Prostate gland (tissue), 2 donors: ENCODE measurements around the gene TBCK. TPM values are rescaled to one million over a fixed set of nuclear protein-coding genes. Genes with fewer than 3 reads are reported as not detected.

Experiments used
- DNase-seq: peaks from one replicate; pipeline ENCODE4 v3.0.0-alpha.2; 2019; ENCODE audit warnings: low spot score
- H3K27ac ChIP-seq, 2 donors: fragments of 200-600 bp; sonication (generic); 2 replicates each; pipeline ENCODE4 v1.5.1; 2017 to 2019
- H3K27me3 ChIP-seq: fragments of 200-600 bp; sonication (generic); replicated peaks from 2 replicates; pipeline ENCODE4 v1.5.1; 2019; ENCODE audit not compliant: insufficient read depth
- H3K36me3 ChIP-seq, 2 donors: fragments of 200-600 bp; sonication (generic); 1 replicate in 1 of 2; 2 replicates in 1 of 2; pipeline versions ENCODE4 v1.5.1 to v1.8.1; 2017 to 2019
- H3K4me1 ChIP-seq: fragments of 200-600 bp; sonication (generic); replicated peaks from 2 replicates; pipeline ENCODE4 v1.5.1; 2019
- H3K4me3 ChIP-seq, 2 donors: fragments of 200-600 bp; sonication (generic); 2 replicates each; pipeline ENCODE4 v1.5.1; 2017 to 2019
- H3K9me3 ChIP-seq: fragments of 200-600 bp; sonication (generic); 2 replicates; pipeline ENCODE4 v1.5.1; 2017
- CTCF ChIP-seq, 4 experiments: fragments of 200-600 bp in 2 of 4; fragments of 450-650 bp in 2 of 4; sonication (generic) in 2 of 4; IDR thresholded peaks; 1 replicate in 3 of 4; 2 replicates in 1 of 4; pipeline ENCODE4 v1.5.1; 2016 to 2019; ENCODE audit warnings: antibody characterized with exemption in 4 of 4, mild to moderate bottlenecking in 2 of 4, moderate library complexity in 2 of 4
- POLR2A ChIP-seq: fragments of 450-650 bp; IDR thresholded peaks from one replicate; pipeline ENCODE4 v1.6.1; 2016; ENCODE audit warnings: antibody characterized with exemption, mild to moderate bottlenecking
- POLR2AphosphoS5 ChIP-seq: sonication (generic); formaldehyde crosslinking; IDR thresholded peaks from one replicate; pipeline ENCODE4 v1.6.1; 2017; ENCODE audit warnings: antibody characterized with exemption
- WGBS: methylation state at CpG from one replicate; pipeline ENCODE4 v1.1.5; 2018; 5-methylcytosine and 5-hydroxymethylcytosine counted together
- intact Hi-C: fragments of 100-400 bp; cut with DNase I; formaldehyde crosslinking; loops from one replicate; pipeline ENCODE4 v1.14.2; 2022
- total RNA-seq, 2 donors: library from RNA; depleted of rRNA; stranded (reverse); fragments of >200 nt; gene quantifications; one replicate each; pipeline ENCODE4 v1.1.0, GENCODE V29; 2016

The TBCK gene
- total RNA-seq, 2 donors from 2014 or later, result 29.8 to 32.3 TPM

GRCh38 chr4:106208481-106209460, 107.2 kb downstream of the TBCK start:
- TF ChIP-seq POLR2AphosphoS5 (no peak), CTCF (IDR thresholded peaks at IDR 0.05) (no peak), POLR2A (no peak)
- H3K27me3 ChIP-seq, result no peaks in the 10 kb centered on the region
- no peak overlapping the region for H3K27ac ChIP-seq
- 94% methylated on average over 5 of the region's 5 CpGs for WGBS
- H3K9me3 ChIP-seq, result no peaks in the 10 kb centered on the region
- intact Hi-C loops, result loop anchor here (10.0 kb wide), 1 partner anchor 504 kb away; the partner anchor contains the start of genes GSTCD and INTS12
- H3K36me3 ChIP-seq, result no peaks in the 10 kb centered on the region
- H3K4me1 ChIP-seq, result no peaks in the 10 kb centered on the region
- DNase-seq, result no peak
- no peak overlapping the region for H3K4me3 ChIP-seq

- Histone ChIP-seq H3K27ac (no peak overlapping the region), H3K9me3 (no peaks in the 10 kb centered on the region), H3K36me3 (no peaks in the 10 kb centered on the region), H3K27me3 (no peaks in the 10 kb centered on the region), H3K4me1 (no peaks in the 10 kb centered on the region), H3K4me3 (no peak overlapping the region)
- DNase-seq, result no peak
- intact Hi-C loops, result loop anchor here (10.0 kb wide), 1 partner anchor 497 kb away; the partner anchor contains the start of genes GSTCD and INTS12
- TF ChIP-seq CTCF (IDR thresholded peaks at IDR 0.05) (peak in 3 of 4 experiments; percentile 12 to 27 (median 21)), POLR2A (no peak)
Measured at GRCh38 chr4:106201373-106201772, 114.6 kb downstream of the TBCK start.

- Histone ChIP-seq H3K36me3 (no peaks in the 10 kb centered on the region), H3K4me3 (no peak overlapping the region), H3K4me1 (no peaks in the 10 kb centered on the region), H3K27ac (no peak overlapping the region), H3K27me3 (no peaks in the 10 kb centered on the region), H3K9me3 (no peaks in the 10 kb centered on the region)
- TF ChIP-seq POLR2A, result no peak
- no peak for TF ChIP-seq POLR2AphosphoS5
- TF ChIP-seq CTCF (IDR thresholded peaks at IDR 0.05), result no peak
- DNase-seq, result no peak
- intact Hi-C loops, result loop anchor here (10.0 kb wide), 1 partner anchor 301 kb away; the partner anchor contains the start of gene NPNT
- WGBS, result 97% methylated on average over 1 of the region's 1 CpG
Measured at GRCh38 chr4:106195435-106195950, 120.5 kb downstream of the TBCK start.

GRCh38 chr4:106194801-106195200, 121.2 kb downstream of the TBCK start:
- Histone ChIP-seq H3K36me3 (no peaks in the 10 kb centered on the region), H3K4me1 (no peaks in the 10 kb centered on the region), H3K9me3 (no peaks in the 10 kb centered on the region), H3K27ac (no peak overlapping the region), H3K27me3 (no peaks in the 10 kb centered on the region), H3K4me3 (no peak overlapping the region)
- 92% methylated on average over 1 of the region's 1 CpG for WGBS
- DNase-seq, result no peak
- no peak for TF ChIP-seq CTCF (IDR thresholded peaks at IDR 0.05)
- intact Hi-C loops, result loop anchor here (10.0 kb wide), 1 partner anchor 300 kb away; the partner anchor contains the start of gene NPNT
